ENCODE results near the gene IFNLR1. TPM values are rescaled to one million over a fixed set of nuclear protein-coding genes. Genes with fewer than 3 reads are reported as not detected.

The IFNLR1 gene
- total and polyA plus RNA-seq, 12 donors = 0.51 to 3.7 (median 2.4) TPM

- Histone ChIP-seq H3K27me3 (peaks cover 0 to 10% (median 0%) of the 10 kb centered on the region in 7 donors), H3K4me3 (no peak overlapping the region), H3K9me3 (peaks cover 0 to 6% (median 0%) of the 10 kb centered on the region in 11 donors), H3K27ac (no peak overlapping the region), H3K36me3 (no peaks in the 10 kb centered on the region), H3K4me1 (no peaks in the 10 kb centered on the region)
- whole genome bisulfite sequencing, 2 donors = 92 to 93% methylated on average over 12 of the region's 12 CpGs
- ATAC-seq (no peak), DNase-seq (no peak)
- no peak for TF ChIP-seq CTCF (IDR thresholded peaks at IDR 0.05)
- intact Hi-C loops (cut with DNase I) = no loop called here
Observed at GRCh38 chr1:24169286-24169685, 17.8 kb downstream of the IFNLR1 start.

- Histone ChIP-seq H3K4me1 (no peaks in the 10 kb centered on the region), H3K27ac (no peak overlapping the region)
- no peak for ATAC-seq
Observed at GRCh38 chr1:24168245-24168644, 18.8 kb downstream of the IFNLR1 start.

GRCh38 chr1:24167008-24167407 is 20.1 kb downstream of the IFNLR1 start:
- no peak for ATAC-seq
- Histone ChIP-seq H3K4me1 (no peaks in the 10 kb centered on the region), H3K9me3 (no peaks in the 10 kb centered on the region), H3K27ac (no peak overlapping the region), H3K4me3 (no peak overlapping the region), H3K27me3 (peaks cover 0 to 6% (median 0%) of the 10 kb centered on the region in 7 donors), H3K36me3 (no peaks in the 10 kb centered on the region)
- no peak for TF ChIP-seq CTCF (IDR thresholded peaks at IDR 0.05)
- 53 to 55% methylated on average over 4 of the region's 4 CpGs for WGBS, 2 donors
- no peak for DNase-seq
- intact Hi-C loops (cut with DNase I) = no loop called here

More at GRCh38 chr1:24168245-24168644, 18.8 kb downstream of the IFNLR1 start:
- H3K4me3 ChIP-seq = no peak overlapping the region
- TF ChIP-seq CTCF (IDR thresholded peaks at IDR 0.05) = no peak
- H3K27me3 ChIP-seq = peaks cover 0 to 6% (median 0%) of the 10 kb centered on the region in 7 donors
- intact Hi-C loops (cut with DNase I) = no loop called here
- 83 to 86% methylated on average over 7 of the region's 7 CpGs for WGBS, 2 donors
- H3K36me3 ChIP-seq = no peaks in the 10 kb centered on the region
- H3K9me3 ChIP-seq = peaks cover 0 to 6% (median 0%) of the 10 kb centered on the region in 11 donors
- no peak for DNase-seq

- Histone ChIP-seq H3K36me3 (no peaks in the 10 kb centered on the region), H3K9me3 (no peaks in the 10 kb centered on the region), H3K27me3 (peaks cover 0 to 6% (median 0%) of the 10 kb centered on the region in 7 donors), H3K4me3 (no peak overlapping the region), H3K27ac (no peak overlapping the region), H3K4me1 (no peaks in the 10 kb centered on the region)
- no peak for DNase-seq
- no peak for ATAC-seq
- no peak for TF ChIP-seq CTCF (IDR thresholded peaks at IDR 0.05)
- intact Hi-C loops (cut with DNase I) = no loop called here
- 92 to 94% methylated on average over 2 of the region's 2 CpGs for WGBS, 2 donors
Observed at GRCh38 chr1:24165500-24165899, 21.6 kb downstream of the IFNLR1 start.
